Ectodermal cell (in vitro differentiated cells): ENCODE measurements around the gene TMEM190.

ENCODE experiments used
- H3K27ac ChIP-seq: 2 replicates; pipeline ENCODE4 v1.7.0; 2013; ENCODE audit warnings: mild to moderate bottlenecking, low read depth, low read length; ENCODE audit not compliant: insufficient read depth, poor library complexity, severe bottlenecking
- H3K27me3 ChIP-seq: 2 replicates; pipeline ENCODE4 v1.7.0; 2013; ENCODE audit warnings: mild to moderate bottlenecking, low read length; ENCODE audit not compliant: insufficient read depth, control insufficient read depth, poor library complexity, severe bottlenecking
- H3K36me3 ChIP-seq: one replicate; pipeline ENCODE4 v1.7.0; 2013; ENCODE audit warnings: low read length; ENCODE audit not compliant: control insufficient read depth, insufficient read depth
- H3K4me1 ChIP-seq: one replicate; pipeline ENCODE4 v1.7.0; 2013; ENCODE audit warnings: low read length; ENCODE audit not compliant: control insufficient read depth, insufficient read depth
- H3K4me3 ChIP-seq: 2 replicates; pipeline ENCODE4 v1.7.0; 2013; ENCODE audit warnings: low read depth, low read length, control low read depth; ENCODE audit not compliant: insufficient read depth
- H3K9me3 ChIP-seq: 2 replicates; pipeline ENCODE4 v1.7.0; 2013; ENCODE audit warnings: mild to moderate bottlenecking, low read length, moderate library complexity; ENCODE audit not compliant: control insufficient read depth
- WGBS, 2 experiments: methylation state at CpG; one replicate each; pipeline ENCODE4 v1.1.7; 2013; ENCODE audit warnings: missing lambda C conversion rate in 2 of 2; 5-methylcytosine and 5-hydroxymethylcytosine counted together

TMEM190 gene

GRCh38 chr19:55341595-55342531 lies 34.8 kb upstream of the TMEM190 start:
- 88 to 89% methylated on average over 50 of the region's 50 CpGs for whole genome bisulfite sequencing, 2 experiments
- Histone ChIP-seq H3K27ac (no peak overlapping the region), H3K4me1 (peaks cover 11% of the 10 kb centered on the region), H3K4me3 (peak overlapping the region; percentile 83), H3K9me3 (no peaks in the 10 kb centered on the region), H3K27me3 (no peaks in the 10 kb centered on the region), H3K36me3 (peaks cover 16% of the 10 kb centered on the region)

GRCh38 chr19:55344444-55344843 lies 32.2 kb upstream of the TMEM190 start:
- Histone ChIP-seq H3K27ac (no peak overlapping the region), H3K27me3 (no peaks in the 10 kb centered on the region), H3K4me3 (no peak overlapping the region), H3K4me1 (peaks cover 26% of the 10 kb centered on the region), H3K9me3 (no peaks in the 10 kb centered on the region), H3K36me3 (peaks cover 16% of the 10 kb centered on the region)
- WGBS, 2 experiments: 92 to 93% methylated on average over 9 of the region's 9 CpGs

- Histone ChIP-seq H3K27me3 (no peaks in the 10 kb centered on the region), H3K4me1 (peaks cover 26% of the 10 kb centered on the region), H3K9me3 (no peaks in the 10 kb centered on the region), H3K27ac (no peak overlapping the region), H3K36me3 (peaks cover 16% of the 10 kb centered on the region), H3K4me3 (no peak overlapping the region)
- 93% methylated on average over 22 of the region's 22 CpGs for WGBS, 2 experiments
These were observed 31.4 kb upstream of the TMEM190 start for GRCh38 chr19:55345101-55345817.

GRCh38 chr19:55345818-55346724 lies 30.6 kb upstream of the TMEM190 start:
- WGBS, 2 experiments: 92 to 93% methylated on average over 43 of the region's 43 CpGs
- Histone ChIP-seq H3K9me3 (no peaks in the 10 kb centered on the region), H3K27ac (no peak overlapping the region), H3K4me3 (no peak overlapping the region), H3K27me3 (no peaks in the 10 kb centered on the region), H3K4me1 (peaks cover 26% of the 10 kb centered on the region), H3K36me3 (peaks cover 16% of the 10 kb centered on the region)

- H3K27ac ChIP-seq: no peak overlapping the region
- WGBS, 2 experiments: 91 to 92% methylated on average over 41 of the region's 41 CpGs
- peaks cover 14% of the 10 kb centered on the region for H3K36me3 ChIP-seq
- H3K27me3 ChIP-seq: peaks cover 5% of the 10 kb centered on the region
- H3K9me3 ChIP-seq: no peaks in the 10 kb centered on the region
- peaks cover 20% of the 10 kb centered on the region for H3K4me1 ChIP-seq
- no peak overlapping the region for H3K4me3 ChIP-seq
These were observed 29.7 kb upstream of the TMEM190 start for GRCh38 chr19:55346725-55347441.

- no peak overlapping the region for H3K4me3 ChIP-seq
- H3K9me3 ChIP-seq: no peaks in the 10 kb centered on the region
- peaks cover 15% of the 10 kb centered on the region for H3K4me1 ChIP-seq
- H3K27me3 ChIP-seq: peaks cover 12% of the 10 kb centered on the region
- peaks cover 7% of the 10 kb centered on the region for H3K36me3 ChIP-seq
- WGBS, 2 experiments: 74 to 83% methylated on average over 6 to 10 of the region's 10 CpGs
- no peak overlapping the region for H3K27ac ChIP-seq
These were observed 29.1 kb upstream of the TMEM190 start for GRCh38 chr19:55347442-55348009.

- peaks cover 21% of the 10 kb centered on the region for H3K4me1 ChIP-seq
- no peaks in the 10 kb centered on the region for H3K9me3 ChIP-seq
- 14 to 15% methylated on average over 22 of the region's 22 CpGs for WGBS, 2 experiments
- H3K27ac ChIP-seq: peak overlapping the region; percentile 53
- H3K36me3 ChIP-seq: peaks cover 3% of the 10 kb centered on the region
- H3K27me3 ChIP-seq: peaks cover 21% of the 10 kb centered on the region
- H3K4me3 ChIP-seq: peak overlapping the region; percentile 11
These were observed 28.1 kb upstream of the TMEM190 start for GRCh38 chr19:55348317-55349034.

GRCh38 chr19:55350620-55351315 lies 25.9 kb upstream of the TMEM190 start:
- H3K27ac ChIP-seq: no peak overlapping the region
- no peaks in the 10 kb centered on the region for H3K36me3 ChIP-seq
- peaks cover 43% of the 10 kb centered on the region for H3K27me3 ChIP-seq
- 91 to 95% methylated on average over 11 of the region's 11 CpGs for WGBS, 2 experiments
- H3K4me3 ChIP-seq: no peak overlapping the region
- H3K4me1 ChIP-seq: peaks cover 21% of the 10 kb centered on the region
- H3K9me3 ChIP-seq: no peaks in the 10 kb centered on the region
